ENCODE results near the gene NDUFA7.
"Not testable (repeated sequence)": the region's sequence is repeated elsewhere in the genome, so short reads cannot be mapped to it uniquely, and the experiment has no call there.

Gene NDUFA7

DNA sequence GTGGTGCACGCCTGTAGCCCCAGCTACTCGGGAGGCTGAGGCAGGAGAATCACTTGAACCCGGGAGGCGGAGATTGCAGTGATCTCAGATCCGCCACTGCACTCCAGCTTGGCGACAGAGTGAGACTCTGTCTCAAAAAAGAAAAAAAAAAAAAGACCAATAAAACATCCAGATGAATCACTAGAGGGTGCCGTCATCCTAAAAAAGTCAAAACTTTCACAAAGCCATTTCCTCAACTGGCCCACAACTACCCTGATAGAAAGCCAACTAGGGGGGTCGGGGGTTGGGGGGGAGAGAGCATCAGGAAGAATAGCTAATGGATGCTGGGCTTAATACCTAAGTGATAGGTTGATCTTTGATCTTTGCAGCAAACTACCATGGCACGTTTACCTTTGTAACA is 2.3 kb downstream of the NDUFA7 start:
- DNase-seq: not testable (repeated sequence)

DNA sequence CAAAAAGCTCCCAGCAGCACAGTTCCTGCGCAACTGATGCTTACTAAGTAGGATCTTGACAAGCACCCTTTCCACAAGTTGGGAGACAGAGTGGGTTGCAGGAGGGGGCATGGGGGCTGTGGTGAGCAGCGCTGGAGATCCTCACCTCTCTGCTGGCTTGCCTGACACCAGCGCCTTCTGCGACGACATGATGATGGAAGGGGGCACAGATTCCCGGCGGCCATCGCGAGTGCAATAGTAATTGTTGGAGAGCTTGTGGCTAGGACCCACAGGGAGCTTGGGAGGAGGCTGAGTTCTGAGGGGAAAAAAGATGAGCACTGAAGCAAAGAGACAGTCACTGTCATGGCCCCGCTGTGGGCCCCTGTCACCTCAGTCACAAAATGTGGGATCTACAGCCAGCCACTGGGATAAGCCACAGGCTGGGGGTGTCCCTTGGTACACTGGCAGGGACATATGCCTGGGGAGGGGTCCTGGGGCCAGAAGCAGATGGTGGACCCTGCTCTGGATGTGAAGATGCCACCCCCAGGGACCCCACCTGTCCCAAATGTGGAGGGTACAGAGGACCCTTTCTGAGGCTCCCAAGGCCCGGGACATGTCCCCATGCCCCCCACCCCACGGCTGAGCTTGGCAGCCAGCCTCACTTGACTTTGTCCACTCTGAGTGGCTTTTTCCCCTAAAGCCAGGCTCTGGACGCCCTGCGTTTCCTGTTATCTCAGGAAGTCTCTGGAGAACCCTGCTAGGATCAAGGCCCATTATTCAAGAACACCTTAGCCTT is 4.6 kb downstream of the NDUFA7 start:
- DNase-seq: no peak

DNA sequence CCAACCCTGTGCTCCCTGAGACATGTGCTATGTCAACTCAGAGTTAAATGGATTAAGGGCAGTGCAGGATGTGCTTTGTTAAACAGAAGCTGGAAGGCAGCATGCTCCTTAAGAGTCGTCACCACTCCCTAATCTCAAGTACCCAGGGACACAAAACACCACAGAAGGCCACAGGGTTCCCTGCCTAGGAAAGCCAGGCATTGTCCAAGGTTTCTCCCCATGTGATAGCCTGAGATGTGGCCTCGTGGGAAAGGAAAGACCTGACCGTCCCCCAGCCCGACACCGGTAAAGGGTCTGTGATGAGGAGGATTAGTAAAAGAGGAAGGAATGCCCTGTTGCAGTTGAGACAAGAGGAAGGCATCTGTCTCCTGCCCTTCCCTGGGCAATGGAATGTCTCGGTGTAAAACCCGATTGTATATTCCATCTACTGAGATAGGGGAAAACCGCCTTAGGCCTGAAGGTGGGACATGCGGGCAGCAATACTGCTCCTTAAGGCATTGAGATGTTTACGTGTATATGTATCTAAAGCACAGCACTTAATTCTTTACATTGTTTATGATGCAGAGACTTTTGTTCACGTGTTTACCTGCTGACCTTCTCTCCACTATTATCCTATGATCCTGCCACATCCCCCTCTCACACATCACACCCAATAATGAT is 6.1 kb downstream of the NDUFA7 start:
- DNase-seq: not testable (repeated sequence)

DNA sequence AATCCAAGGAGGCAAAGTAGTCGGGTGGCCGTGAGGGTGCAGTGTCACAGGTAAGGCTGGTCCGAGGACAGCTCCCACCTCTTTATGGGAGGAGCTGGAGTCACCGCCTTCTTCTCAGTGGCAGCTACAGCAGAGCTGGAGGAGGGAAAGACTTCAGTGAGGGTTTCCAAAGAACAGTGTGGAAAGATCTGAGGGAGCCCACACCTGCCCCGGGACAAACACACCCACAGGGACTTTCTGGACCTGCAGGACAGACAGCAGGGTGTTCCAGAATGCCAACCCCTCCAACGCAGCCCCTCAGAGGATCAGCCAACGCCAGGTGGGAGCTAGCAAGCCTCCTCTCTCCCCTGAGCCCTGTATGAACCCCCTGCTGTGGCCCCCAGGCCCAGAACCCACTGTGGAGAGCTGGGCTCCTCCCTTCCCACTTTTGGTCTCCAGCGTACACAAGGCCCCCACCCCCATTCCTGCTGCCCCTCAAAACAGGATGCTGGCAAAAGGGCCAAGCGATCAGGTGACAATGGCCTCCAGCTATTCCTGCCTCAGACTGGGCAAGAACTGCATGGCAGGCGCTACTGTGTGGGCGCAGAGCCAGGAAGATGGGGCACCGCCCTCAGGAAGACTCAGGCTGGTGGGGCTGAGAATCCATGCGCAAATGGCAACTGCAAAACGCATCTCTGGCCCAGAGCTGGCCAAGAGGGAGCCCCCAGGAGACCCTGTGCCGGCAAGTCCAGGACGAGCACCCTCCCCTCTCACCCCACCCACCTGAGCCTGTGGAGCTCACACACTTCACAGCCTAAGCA is 9.5 kb downstream of the NDUFA7 start:
- no peak for DNase-seq

DNA sequence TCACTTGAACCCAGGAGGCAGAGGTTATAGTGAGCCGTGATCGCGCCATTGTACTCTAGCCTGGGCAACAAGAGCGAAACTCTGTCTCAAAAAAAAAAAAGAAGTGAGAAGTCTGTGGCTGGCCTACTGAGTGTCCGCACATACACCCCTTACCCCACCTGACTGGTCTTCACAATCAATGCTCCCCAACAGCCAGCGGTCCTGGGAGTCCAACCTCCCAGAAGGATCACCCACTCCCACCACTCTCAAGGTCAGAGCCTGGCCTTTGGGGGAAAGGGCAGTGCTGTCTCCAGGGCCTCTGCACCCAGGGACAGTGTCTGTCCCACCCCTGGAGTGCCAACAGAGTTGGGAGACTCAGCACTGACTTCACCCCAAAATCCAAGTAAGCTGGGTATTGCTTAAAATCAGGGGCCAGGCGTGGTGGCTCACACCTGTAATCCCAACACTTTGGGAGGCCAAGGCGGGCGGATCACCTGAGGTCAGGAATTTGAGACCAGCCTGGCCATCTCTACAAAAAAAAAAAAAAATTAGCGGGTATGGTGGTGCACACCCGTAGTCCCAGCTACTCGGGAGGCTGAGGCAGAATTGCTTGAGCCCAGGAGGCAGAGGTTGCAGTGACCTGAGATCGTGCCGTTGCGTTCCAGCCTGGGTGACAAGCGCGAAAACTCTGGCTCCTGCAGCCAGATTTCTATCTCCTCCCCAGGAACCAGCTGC is 10.7 kb downstream of the NDUFA7 start:
- no peak for DNase-seq

DNA sequence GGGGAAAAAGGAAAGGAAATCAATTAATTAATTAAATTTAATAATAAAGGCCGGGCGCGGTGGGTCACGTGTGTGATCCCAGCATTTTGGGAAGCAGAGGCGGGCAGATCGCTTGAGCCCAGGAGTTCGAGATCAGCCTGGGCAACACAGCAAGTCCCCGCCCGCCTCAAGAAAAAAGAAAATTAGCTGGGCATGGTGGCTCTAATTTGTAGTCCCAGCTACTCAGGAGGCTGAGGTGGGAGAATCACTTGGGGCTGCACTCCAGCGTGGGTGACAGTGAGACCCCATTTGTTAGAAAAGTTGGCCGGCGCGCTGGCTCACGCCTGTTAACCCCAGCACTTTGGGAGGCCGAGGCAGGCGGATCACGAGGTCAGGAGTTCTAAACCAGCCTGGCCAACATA is 12.3 kb downstream of the NDUFA7 start:
- DNase-seq: no peak

DNA sequence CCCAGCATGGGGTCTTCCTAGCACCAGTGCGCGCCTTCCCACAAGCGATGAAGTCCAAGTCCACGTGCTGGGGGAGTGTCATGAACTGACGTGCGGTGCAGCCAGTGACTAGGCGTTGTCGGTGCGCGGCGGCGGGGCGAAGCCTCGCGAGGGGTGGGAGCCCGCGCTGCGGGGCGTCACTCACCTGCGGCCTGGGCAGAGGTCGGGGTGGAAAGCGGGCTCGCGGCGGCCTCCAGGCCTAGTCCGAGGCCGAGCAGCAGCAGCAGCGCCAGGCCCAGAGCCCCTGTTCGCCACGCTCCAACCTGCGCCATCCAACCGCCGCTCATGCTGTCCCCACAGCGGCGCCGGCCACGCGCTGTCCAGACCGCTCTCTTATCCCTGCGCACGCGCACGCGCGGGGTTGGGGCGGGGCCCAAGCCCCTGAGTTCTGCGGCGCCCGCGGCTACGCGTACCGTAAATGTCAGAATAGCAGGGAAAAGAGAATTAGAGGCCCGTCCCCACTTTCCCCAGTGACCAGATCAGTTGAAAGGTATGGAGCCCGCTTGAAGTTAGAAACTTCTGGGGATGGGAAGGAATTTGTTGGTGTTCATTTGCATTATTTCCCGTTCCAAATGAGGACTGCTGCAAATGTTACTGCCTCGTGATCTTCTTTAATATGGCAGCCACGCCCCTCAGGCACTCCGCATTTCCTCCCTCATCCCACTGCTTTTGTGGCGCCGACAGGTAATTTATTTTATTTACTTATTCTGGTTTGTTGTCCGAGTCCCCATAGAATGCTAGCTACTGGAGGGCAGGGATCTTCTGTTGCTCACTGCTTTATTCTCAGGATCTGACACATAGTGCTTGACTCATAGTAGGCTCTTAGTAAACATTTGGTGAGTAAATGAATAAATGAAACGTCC is 13.0 kb downstream of the NDUFA7 start, which contains the start of gene CD320:
Gene CD320 (minus strand): TSS at position 394 of the 902 bp plus-strand sequence. CDS start 68 bp downstream, at position 326.
- DNase-seq: peak; percentile 93

DNA sequence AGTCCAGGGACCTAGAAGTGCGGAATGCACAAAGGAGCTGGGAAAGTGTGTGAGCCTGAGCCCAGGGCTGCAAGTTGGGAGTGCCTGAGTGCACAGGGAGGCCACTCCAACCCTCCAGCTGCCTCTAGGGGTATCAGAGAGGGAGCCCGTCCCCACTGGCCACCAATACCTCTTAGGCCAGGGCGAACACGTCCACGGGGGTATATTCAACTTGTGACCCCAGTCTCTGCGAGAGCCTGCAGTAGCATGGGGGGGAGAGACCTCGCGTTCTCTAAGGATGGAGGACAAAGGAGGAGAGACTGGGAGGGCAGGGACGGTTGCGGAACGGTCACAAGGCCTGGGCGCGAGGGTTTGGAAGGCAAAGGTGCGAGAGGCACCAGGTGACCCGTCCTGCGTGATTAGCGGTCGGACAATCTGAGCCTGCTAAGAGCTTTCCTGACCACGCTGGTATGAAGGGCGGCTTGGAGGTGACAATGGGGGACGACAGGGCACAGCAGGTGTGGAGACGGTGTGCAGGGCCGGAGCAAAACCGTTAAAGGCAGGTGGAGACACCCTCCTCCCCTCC is 13.7 kb downstream of the NDUFA7 start:
- DNase-seq: peak; percentile 78

DNA sequence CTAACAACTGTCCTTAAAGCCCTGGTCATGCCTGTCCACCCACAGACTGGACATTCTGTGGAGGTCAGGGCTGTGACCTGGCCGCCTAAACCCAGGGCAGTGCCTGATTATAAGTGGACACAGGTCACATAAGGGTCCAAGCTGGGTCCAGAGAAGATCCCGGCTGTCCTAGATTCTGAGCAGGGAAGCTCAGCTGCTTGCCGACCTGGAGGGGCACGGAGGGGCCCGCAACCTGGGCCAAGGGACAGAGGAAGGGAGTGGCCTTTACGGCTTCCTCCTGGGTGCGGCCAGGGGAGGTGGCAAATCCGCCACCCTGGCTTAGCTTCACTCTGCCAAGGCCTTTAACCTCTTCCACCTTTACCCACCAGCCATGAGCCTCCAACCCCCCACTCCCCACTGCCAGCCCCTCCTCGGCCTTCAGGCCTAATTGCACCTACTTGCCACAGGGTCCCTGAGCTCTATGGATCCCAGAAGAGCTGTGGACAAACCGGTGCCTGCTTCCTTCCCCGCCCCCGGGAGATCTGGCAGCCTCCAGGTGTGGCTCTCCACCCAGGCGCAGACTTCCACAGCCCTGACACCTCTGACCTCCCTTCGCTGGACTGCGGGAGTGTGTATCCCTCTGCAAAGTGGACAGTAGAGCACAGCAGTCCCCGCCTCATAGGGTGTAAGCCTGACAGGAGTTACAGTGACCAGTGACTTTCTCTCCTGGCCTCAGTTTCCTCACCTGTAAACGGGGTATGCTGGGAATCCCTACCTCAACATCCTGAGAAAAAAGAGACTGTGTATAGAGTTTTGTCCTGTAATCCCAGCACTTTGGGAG is 14.7 kb downstream of the NDUFA7 start:
- no peak for DNase-seq

DNA sequence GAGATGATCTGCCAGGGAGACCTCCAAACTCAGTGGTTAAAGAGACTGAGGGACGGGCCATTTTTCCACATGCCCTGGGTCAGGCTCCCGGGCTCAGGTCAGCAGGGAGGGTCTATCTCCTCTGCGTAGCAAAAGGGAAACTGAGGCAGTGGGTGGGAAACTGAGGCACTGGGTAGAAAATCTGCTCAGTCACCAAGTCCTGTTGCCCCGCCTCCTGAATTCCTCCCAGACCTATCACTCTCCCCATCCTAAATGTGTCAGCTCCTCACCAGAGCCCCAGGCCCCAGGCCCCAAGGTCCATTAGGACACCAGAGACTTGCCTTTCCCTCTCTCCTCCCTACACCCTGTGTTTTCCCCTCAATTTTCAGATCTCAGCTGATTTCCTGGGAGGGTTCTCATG is 15.4 kb downstream of the NDUFA7 start:
- no peak for DNase-seq

DNA sequence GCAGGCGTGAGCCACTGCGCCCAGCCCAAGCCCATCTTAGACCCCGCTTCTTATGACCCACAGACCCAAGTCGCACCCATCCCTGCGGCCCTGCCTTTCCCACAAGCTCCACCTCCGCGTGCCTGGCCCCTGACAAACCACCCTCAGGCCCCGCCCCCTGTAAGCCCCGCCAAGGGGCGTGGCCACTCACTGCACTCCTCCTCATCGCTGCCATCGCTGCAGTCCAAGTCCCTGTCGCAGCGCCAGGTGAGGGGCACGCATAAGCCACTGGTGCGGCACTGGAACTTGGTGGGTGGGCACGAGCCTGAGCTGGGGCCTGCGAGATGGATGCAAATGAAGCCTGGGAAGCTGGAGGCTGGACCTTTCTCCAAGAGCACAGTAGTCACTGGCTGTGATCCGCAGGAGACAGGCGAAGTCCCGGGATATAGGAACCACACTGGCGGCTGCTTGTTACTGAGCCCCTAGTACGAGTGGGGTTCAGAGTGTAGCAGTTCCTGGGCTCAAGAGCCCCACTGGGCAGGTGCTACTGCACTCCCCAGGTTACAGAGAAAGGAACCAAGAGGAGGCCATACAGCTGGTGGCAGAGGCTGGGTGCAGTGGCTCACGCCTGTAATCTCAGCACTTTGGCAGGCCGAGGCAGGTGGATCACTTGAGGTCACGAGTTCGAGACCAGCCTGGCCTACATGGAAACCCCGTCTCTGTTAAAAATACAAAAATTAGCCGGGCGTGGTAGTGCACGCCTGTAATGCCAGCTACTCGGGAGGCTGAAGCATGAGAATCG is 16.1 kb downstream of the NDUFA7 start:
- no peak for DNase-seq

DNA sequence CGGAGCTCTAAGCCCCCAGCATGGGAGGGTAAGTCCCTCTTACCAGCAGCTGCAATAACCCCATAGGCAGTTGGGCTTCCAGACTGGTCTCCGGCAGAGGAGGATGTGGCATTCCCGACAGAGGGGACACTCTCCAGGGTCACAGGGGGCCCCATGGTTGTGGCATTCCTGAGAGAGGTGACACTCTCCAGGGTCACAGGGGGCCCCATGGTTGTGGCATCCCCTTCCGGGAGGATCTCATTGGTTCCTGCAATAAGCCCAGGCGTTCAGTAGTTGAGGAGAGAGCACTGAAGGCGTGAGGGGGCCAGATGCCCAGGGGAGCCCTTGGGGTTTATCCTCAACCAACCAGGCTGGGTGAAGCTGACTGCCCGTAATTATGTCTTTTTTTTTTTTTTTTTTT is 18.4 kb downstream of the NDUFA7 start:
- no peak for DNase-seq

DNA sequence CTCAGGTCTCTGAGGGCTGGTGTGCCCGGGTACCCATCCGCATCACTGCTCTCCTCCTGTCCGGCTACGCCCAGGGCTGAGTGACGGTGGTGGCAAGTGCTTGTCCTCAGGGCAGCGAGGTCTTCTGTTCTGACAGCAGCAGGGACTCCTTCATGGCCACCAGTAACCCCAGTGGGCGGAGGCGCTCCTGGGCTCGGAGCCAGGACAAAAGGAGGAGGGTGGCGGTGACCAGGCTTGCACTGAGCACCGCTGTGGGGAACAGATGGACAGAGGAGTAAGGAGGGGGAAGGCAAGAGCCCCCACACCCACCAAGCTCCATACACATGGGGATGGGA is 18.9 kb downstream of the NDUFA7 start:
- no peak for DNase-seq

DNA sequence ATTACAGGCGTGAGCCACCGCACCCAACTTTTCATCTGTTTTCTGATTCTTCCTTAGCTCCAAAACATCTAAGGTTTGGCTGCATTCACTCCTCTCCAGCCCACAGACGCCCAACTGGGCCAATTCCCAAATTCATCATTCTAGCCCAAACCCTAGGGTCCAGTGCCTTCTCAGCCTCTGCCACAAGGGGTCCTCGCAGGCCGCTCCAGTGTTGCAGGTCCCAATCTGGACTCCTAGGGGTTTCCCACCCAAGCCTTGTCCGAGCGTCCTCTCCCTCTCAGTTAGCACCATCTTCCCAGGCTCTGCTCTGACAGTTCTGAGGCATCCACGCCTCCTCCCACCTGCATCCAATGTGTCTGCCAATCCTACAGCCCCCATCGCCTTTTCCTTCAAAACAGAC is 29.8 kb downstream of the NDUFA7 start:
- DNase-seq: not testable (repeated sequence)

DNA sequence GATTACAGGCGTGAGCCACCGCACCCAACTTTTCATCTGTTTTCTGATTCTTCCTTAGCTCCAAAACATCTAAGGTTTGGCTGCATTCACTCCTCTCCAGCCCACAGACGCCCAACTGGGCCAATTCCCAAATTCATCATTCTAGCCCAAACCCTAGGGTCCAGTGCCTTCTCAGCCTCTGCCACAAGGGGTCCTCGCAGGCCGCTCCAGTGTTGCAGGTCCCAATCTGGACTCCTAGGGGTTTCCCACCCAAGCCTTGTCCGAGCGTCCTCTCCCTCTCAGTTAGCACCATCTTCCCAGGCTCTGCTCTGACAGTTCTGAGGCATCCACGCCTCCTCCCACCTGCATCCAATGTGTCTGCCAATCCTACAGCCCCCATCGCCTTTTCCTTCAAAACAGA is 44.7 kb downstream of the NDUFA7 start:
- DNase-seq: not testable (repeated sequence)

DNA sequence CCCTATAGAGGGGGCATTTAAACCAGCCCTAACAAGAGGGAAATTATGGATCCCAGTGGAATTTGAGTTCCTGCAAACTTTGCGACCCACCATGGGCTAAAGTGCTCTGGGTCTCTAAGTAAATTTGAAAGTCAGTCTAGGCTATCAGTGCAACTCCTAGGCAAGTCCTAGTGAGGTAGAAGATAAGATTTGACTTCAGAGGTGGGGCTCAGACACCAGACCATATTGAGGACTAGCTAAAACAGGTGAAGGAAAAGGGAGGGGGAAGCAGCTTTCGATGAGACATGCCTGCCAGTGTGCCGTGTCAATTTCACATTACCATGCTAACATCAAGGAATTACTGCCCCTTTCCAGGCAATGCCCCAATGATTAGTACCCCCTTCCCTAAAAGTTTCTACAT is 51.5 kb downstream of the NDUFA7 start:
- DNase-seq: no peak

DNA sequence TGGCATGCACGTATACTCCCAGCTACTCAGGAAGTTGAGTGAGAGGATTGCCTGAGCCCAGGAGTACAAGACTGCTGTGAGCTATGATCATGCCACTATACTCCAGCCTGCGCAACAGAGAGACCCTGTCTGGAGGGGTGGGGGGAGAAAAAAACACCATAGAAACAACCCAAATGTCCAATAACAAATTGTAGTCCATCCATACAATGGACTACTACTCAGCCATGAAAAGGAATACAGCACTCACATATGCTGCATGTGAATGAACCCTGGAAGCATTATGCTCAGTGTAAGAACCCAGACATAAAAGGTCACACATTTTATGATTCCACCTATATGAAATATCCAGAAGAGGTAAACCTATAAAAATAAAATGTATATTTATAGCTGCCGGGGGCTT is 55.3 kb downstream of the NDUFA7 start:
- no peak for DNase-seq

DNA sequence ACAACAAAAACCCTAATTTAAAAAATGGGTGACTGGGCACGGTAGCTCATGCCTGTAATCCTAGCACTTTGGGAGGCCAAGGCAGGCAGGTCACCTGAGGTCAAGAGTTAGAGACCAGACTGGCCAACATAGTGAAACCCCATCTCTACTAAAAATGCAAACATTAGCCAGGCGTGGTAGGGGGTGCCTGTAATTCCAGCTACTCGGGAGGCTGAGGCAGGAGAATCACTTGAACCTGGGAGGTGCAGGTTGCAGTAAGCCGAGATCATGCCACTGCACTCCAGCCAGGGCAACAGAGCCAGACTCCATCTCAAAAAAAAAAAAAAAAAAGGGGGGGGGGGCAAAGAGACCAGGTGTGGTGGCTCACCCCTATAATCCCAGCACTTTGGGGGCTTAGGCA is 56.9 kb downstream of the NDUFA7 start:
- DNase-seq: not testable (repeated sequence)

DNA sequence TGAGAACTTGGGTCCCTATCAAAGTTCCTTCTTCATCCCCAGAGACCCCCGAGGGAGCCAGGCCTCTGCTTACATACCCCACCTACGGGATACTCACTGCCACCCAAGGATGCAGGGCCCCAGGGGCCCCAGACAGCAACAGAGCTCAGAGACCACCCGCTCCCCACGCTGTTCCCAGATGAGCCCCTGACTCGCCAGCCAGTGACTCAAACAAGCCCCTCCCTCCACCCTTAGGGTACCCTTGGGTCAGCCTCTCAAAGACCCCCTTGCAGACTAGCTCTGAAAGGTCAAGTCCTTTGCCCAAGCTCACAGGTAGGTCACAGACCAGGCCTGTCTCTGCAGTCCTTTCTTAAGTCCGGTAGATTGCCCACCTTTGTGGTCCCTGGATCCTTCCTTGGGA is 58.7 kb downstream of the NDUFA7 start:
- DNase-seq: no peak

DNA sequence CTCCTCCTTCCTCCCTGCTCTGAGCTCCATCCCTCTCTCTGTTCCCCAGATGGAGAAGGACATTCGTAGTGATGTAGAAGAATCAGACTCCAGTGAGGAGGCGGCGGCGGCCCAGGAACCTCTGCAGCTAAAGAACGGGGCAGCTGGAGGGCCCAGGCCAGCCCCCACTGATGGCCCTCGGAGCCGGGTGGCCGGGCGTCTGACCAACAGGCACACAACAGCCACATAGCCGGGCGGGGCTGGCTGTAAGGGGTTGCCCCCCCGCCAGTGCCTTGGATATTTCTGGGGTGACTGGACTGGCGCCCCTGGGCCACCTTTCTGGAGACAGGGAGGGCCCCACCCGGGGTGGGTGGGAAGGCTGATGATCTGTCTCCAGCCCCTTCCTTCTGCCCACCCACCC is 59.3 kb downstream of the NDUFA7 start:
- no peak for DNase-seq

Measured in DMS53 (cell line).